IMR-90 (cell line): ENCODE results near the gene LMNTD2. TPM values are rescaled to one million over a fixed set of nuclear protein-coding genes. Genes with fewer than 3 reads are reported as not detected.

Source experiments
- ATAC-seq: fragments of 200-7000 bp; cut with Tn5 transposase; 2 replicates; pipeline ENCODE4 v1.9.1; 2020; ENCODE audit warnings: low read depth, mild to moderate bottlenecking, moderate library complexity
- BruUV-seq: library from RNA; stranded (reverse); fragments of 400-500 nt; replicated peaks from 2 replicates; lab custom pipeline; 2021; lab: Mats Ljungman, UMichigan
- CTCF ChIA-PET: fragments of 300-600 bp; formaldehyde crosslinking; extraction: SDS; loops from one replicate; lab custom pipeline; 2021; ENCODE audit warnings: antibody characterized with exemption; lab: Yijun Ruan, JAX
- POLR2A ChIA-PET: fragments of 300-600 bp; sonication (Branson Sonifier 250); formaldehyde crosslinking; loops from one replicate; lab custom pipeline; 2022; ENCODE audit warnings: antibody characterized with exemption; ENCODE audit not compliant: unreplicated experiment; lab: Charles Lee
- DNase-seq: peaks from one replicate; pipeline ENCODE4 v3.0.0; 2013
- H2AFZ ChIP-seq: replicated peaks from 2 replicates; pipeline ENCODE3; 2013; ENCODE audit warnings: low read length, mild to moderate bottlenecking; ENCODE audit not compliant: poor library complexity
- H2AK5ac ChIP-seq: 2 replicates; pipeline ENCODE4 v1.6.1; 2013; ENCODE audit warnings: low read depth, low read length, inconsistent platforms
- H2AK9ac ChIP-seq: replicated peaks from 2 replicates; pipeline ENCODE3; 2013; ENCODE audit warnings: mild to moderate bottlenecking, low read depth, low read length, moderate library complexity; ENCODE audit not compliant: poor library complexity
- H2BK120ac ChIP-seq: 2 replicates; pipeline ENCODE4 v1.6.1; 2013; ENCODE audit warnings: low read depth, low read length, inconsistent platforms
- H2BK15ac ChIP-seq: 3 replicates; pipeline ENCODE4 v1.6.1; 2013; ENCODE audit warnings: low read depth, low read length, inconsistent platforms
- H2BK20ac ChIP-seq: 2 replicates; pipeline ENCODE4 v1.6.1; 2013; ENCODE audit warnings: low read depth, mild to moderate bottlenecking, inconsistent platforms, low read length, moderate library complexity
- H2BK5ac ChIP-seq: 2 replicates; pipeline ENCODE4 v1.6.1; 2013; ENCODE audit warnings: mild to moderate bottlenecking, low read depth, low read length, inconsistent platforms; ENCODE audit not compliant: poor library complexity, severe bottlenecking
- H3K14ac ChIP-seq: replicated peaks from 2 replicates; pipeline ENCODE4 v1.6.1; 2013; ENCODE audit warnings: low read depth, low read length, inconsistent platforms
- H3K18ac ChIP-seq: 2 replicates; pipeline ENCODE4 v1.6.1; 2013; ENCODE audit warnings: low read depth, low read length, control low read depth
- H3K23ac ChIP-seq: 2 replicates; pipeline ENCODE4 v1.6.1; 2013; ENCODE audit warnings: low read depth, low read length, inconsistent platforms
- H3K27ac ChIP-seq: 2 replicates; pipeline ENCODE4 v1.5.1; 2013; ENCODE audit warnings: mild to moderate bottlenecking, control low read depth, low read length; ENCODE audit not compliant: insufficient read depth
- H3K27me3 ChIP-seq: 2 replicates; pipeline ENCODE4 v1.6.1; 2013; ENCODE audit warnings: low read length; ENCODE audit not compliant: control insufficient read depth, insufficient read depth
- H3K36me3 ChIP-seq: 2 replicates; pipeline ENCODE4 v1.6.1; 2013; ENCODE audit warnings: low read length, mixed read lengths; ENCODE audit not compliant: control insufficient read depth, insufficient read depth
- H3K4ac ChIP-seq: 2 replicates; pipeline ENCODE4 v1.6.1; 2013; ENCODE audit warnings: low read depth, low read length, inconsistent platforms
- H3K4me1 ChIP-seq: 2 replicates; pipeline ENCODE4 v1.6.1; 2013; ENCODE audit warnings: low read length, mixed read lengths; ENCODE audit not compliant: control insufficient read depth, insufficient read depth
- H3K4me2 ChIP-seq: 2 replicates; pipeline ENCODE4 v1.6.1; 2013; ENCODE audit warnings: low read depth, mild to moderate bottlenecking, control low read depth, low read length, moderate library complexity
- H3K4me3 ChIP-seq: 2 replicates; pipeline ENCODE4 v1.5.1; 2013; ENCODE audit warnings: low read depth, mild to moderate bottlenecking, control low read depth, low read length, moderate library complexity; ENCODE audit not compliant: insufficient read depth
- H3K56ac ChIP-seq: 2 replicates; pipeline ENCODE4 v1.6.1; 2013; ENCODE audit warnings: low read length, inconsistent platforms; ENCODE audit not compliant: insufficient read depth; ENCODE audit errors: extremely low read depth
- H3K79me1 ChIP-seq, 2 experiments: 2 replicates each; pipeline ENCODE4 v1.6.1; 2013; ENCODE audit warnings: low read length in 2 of 2, inconsistent platforms in 1 of 2, low read depth in 1 of 2
- H3K9ac ChIP-seq: 2 replicates; pipeline ENCODE4 v1.6.1; 2013; ENCODE audit warnings: low read depth, low read length, control low read depth
- H3K9me1 ChIP-seq: 2 replicates; pipeline ENCODE4 v1.6.1; 2013; ENCODE audit warnings: low read length, inconsistent platforms; ENCODE audit not compliant: insufficient read depth
- H3K9me3 ChIP-seq: 2 replicates; pipeline ENCODE4 v1.6.1; 2013; ENCODE audit warnings: low read length; ENCODE audit not compliant: control insufficient read depth, insufficient read depth
- H4K20me1 ChIP-seq: 2 replicates; pipeline ENCODE4 v1.6.1; 2013; ENCODE audit warnings: low read length, inconsistent platforms; ENCODE audit not compliant: insufficient read depth
- H4K5ac ChIP-seq: 2 replicates; pipeline ENCODE4 v1.6.1; 2013; ENCODE audit warnings: mild to moderate bottlenecking, low read depth, low read length, control low read depth
- H4K8ac ChIP-seq, 2 experiments: 2 replicates each; pipeline ENCODE4 v1.6.1; 2013; ENCODE audit warnings: low read depth in 2 of 2, low read length in 2 of 2, control low read depth in 1 of 2, inconsistent platforms in 1 of 2
- H4K91ac ChIP-seq: 2 replicates; pipeline ENCODE4 v1.6.1; 2013; ENCODE audit warnings: low read depth, low read length, inconsistent platforms; ENCODE audit not compliant: insufficient read depth
- BHLHE40 ChIP-seq: fragments of 150-350 bp; IDR thresholded peaks from 2 replicates; pipeline ENCODE4 v1.6.1; 2016; ENCODE audit warnings: mild to moderate bottlenecking, low read depth, low read length
- CEBPB ChIP-seq: IDR thresholded peaks from 2 replicates; pipeline ENCODE4 v1.6.1; 2012; ENCODE audit warnings: low read depth, low read length, improper control_type of control experiment
- CHD1 ChIP-seq: IDR thresholded peaks from 2 replicates; pipeline ENCODE4 v1.6.1; 2012; ENCODE audit warnings: low read depth, low read length, improper control_type of control experiment
- FOS ChIP-seq: fragments of 150-350 bp; IDR thresholded peaks from 2 replicates; pipeline ENCODE4 v1.6.1; 2016; ENCODE audit warnings: low read depth, low read length
- MAFK ChIP-seq: IDR thresholded peaks from 2 replicates; pipeline ENCODE4 v1.6.1; 2012; ENCODE audit warnings: low read depth, low read length, improper control_type of control experiment
- MAZ ChIP-seq: IDR thresholded peaks from 2 replicates; pipeline ENCODE4 v1.6.1; 2012; ENCODE audit warnings: low read depth, mild to moderate bottlenecking, low read length, improper control_type of control experiment, moderate library complexity, borderline replicate concordance
- MXI1 ChIP-seq: IDR thresholded peaks from 2 replicates; pipeline ENCODE4 v1.6.1; 2012; ENCODE audit warnings: low read depth, mild to moderate bottlenecking, low read length, moderate library complexity, borderline replicate concordance
- NFE2L2 ChIP-seq: fragments of 150-350 bp; IDR thresholded peaks from 2 replicates; pipeline ENCODE4 v1.6.1; 2016; ENCODE audit warnings: low read depth, mild to moderate bottlenecking, low read length
- POLR2A ChIP-seq: IDR thresholded peaks from 2 replicates; pipeline ENCODE4 v1.6.1; 2012; ENCODE audit warnings: mild to moderate bottlenecking, low read depth, low read length
- RAD21 ChIP-seq: IDR thresholded peaks from 2 replicates; pipeline ENCODE4 v1.6.1; 2012; ENCODE audit warnings: low read length, improper control_type of control experiment
- RCOR1 ChIP-seq: IDR thresholded peaks from 2 replicates; pipeline ENCODE4 v1.6.1; 2012; ENCODE audit warnings: mild to moderate bottlenecking, low read length, improper control_type of control experiment; ENCODE audit not compliant: insufficient replicate concordance
- RFX5 ChIP-seq: IDR thresholded peaks from 2 replicates; pipeline ENCODE4 v1.8.0; 2012; ENCODE audit warnings: low read depth, mild to moderate bottlenecking, low read length, moderate library complexity
- SMC3 ChIP-seq: fragments of 150-350 bp; IDR thresholded peaks from 2 replicates; pipeline ENCODE4 v1.6.1; 2016; ENCODE audit warnings: low read depth, mild to moderate bottlenecking, antibody characterized with exemption, low read length, moderate library complexity
- WGBS, 2 experiments: methylation state at CpG; one replicate each; pipeline versions ENCODE4 v1.1.5 to v1.1.7; 2013; ENCODE audit warnings: missing lambda C conversion rate in 2 of 2; ENCODE audit not compliant: insufficient read length in 1 of 2; ENCODE audit errors: extremely low coverage in 2 of 2; 5-methylcytosine and 5-hydroxymethylcytosine counted together
- dilution Hi-C: fragments of 300-500 bp; cut with HindIII; formaldehyde crosslinking; loops from one replicate; pipeline ENCODE4 v1.14.3; 2018; ENCODE audit warnings: low sequenced_read_pairs; ENCODE audit not compliant: unreplicated experiment
- in situ Hi-C: fragments of 300-500 bp; cut with MboI; formaldehyde crosslinking; loops from 3 replicates; pipeline ENCODE4 v1.14.3; 2019; ENCODE audit warnings: low sequenced_read_pairs, inconsistent platforms, mixed read lengths
- intact Hi-C: fragments of 100-400 bp; cut with micrococcal nuclease; formaldehyde crosslinking; loops from 2 replicates; pipeline ENCODE4 v1.10.0; 2022
- polyA plus RNA-seq, 3 experiments: library from polyadenylated mRNA; depleted of rRNA; stranded (reverse); fragments of >200 nt; gene quantifications; 2 replicates each; pipeline ENCODE4 v1.2.3, GENCODE V29; 2012; ENCODE audit warnings: low replicate concordance in 1 of 3
- total RNA-seq: library from RNA; depleted of rRNA; stranded (reverse); fragments of >200 nt; gene quantifications from 2 replicates; pipeline ENCODE4 v1.2.3, GENCODE V29; 2012
- TF ChIP-seq, protein P1 (sequence below): fragments of 150-350 bp; IDR thresholded peaks from 2 replicates; pipeline ENCODE4 v1.6.1; 2017; ENCODE audit warnings: mild to moderate bottlenecking, antibody characterized with exemption, low read length, low read depth
- TF ChIP-seq, protein P2 (sequence below): conservative IDR thresholded peaks from 2 replicates; pipeline ENCODE4 v1.5.1; 2012; ENCODE audit warnings: mild to moderate bottlenecking, low read depth, low read length, improper control_type of control experiment
- TF ChIP-seq, protein P3 (sequence below): fragments of 150-350 bp; IDR thresholded peaks from 2 replicates; pipeline ENCODE4 v1.6.1; 2016; ENCODE audit warnings: low read depth, mild to moderate bottlenecking, low read length, moderate library complexity, borderline replicate concordance

The LMNTD2 gene
- total and polyA plus RNA-seq, 2 of the 4 experiments (the other 2 are of a cell fraction): 0.18 to 1.3 TPM

DNA sequence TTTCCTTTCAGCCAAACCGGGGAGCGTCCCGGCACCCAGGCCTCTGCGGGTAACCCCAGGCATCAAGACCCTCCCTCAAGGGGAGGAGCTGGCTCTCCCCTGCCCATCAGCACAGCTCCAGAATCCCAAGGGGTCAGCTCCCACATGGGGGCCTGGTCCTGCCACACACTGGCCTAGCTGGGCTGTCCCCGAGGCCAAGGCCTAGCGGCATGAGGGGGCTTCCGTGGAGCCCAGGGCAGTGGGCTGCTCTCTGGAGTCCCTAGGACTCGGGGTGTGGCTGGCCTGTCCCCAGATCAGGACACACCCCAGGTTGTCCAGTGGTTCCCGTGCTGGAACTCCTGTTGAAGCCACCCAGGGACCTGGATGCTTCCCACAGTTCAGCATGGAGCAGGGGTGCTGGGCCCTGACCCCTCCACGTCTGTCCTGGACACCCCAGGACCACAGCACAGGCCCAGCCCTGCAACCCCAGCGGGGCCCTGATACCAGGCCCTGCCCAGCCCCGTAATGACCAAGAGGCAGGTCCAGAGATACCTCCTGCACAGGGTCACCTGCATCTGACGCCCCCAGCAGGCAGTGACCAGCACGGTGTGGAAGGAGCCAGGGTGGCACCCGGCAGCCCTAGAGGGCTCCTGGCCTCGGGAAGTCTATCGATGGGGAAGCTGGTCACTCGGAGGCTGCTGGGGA lies 30.7 kb downstream of the LMNTD2 start:
- no TSS peak for BruUV-seq
- H3K18ac ChIP-seq: no peak overlapping the region
- no peak overlapping the region for H2BK120ac ChIP-seq
- H3K14ac ChIP-seq: no peak overlapping the region
- H3K9me1 ChIP-seq: no peaks in the 10 kb centered on the region
- WGBS, 2 experiments: 88% methylated on average over 7 of the region's 18 CpGs; no CpG with 5 or more reads in 1 of the 2 experiments
- no peak for DNase-seq
- no peak overlapping the region for H3K9ac ChIP-seq
- dilution Hi-C loops (no loop called here), intact Hi-C loops (no loop called here), in situ Hi-C loops (no loop called here)
- H3K23ac ChIP-seq: no peak overlapping the region
- ChIA-PET POLR2A (no interaction called here), CTCF (interaction anchor here (1.0 kb wide), 1 partner anchor 11 kb away, joined by 3 read pairs; no protein-coding TSS in a partner anchor)
- no peaks in the 10 kb centered on the region for H3K9me3 ChIP-seq
- H2AK5ac ChIP-seq: no peak overlapping the region
- no peak overlapping the region for H2BK20ac ChIP-seq
- H3K4me1 ChIP-seq: 0 out of 2 replicates have a peak, but pooled peaks cover 6% of the 10 kb centered on the region
- H2AK9ac ChIP-seq: no peak overlapping the region
- no peak overlapping the region for H3K27ac ChIP-seq
- no peak overlapping the region for H4K8ac ChIP-seq
- H4K91ac ChIP-seq: no peak overlapping the region
- no peak overlapping the region for H2AFZ ChIP-seq
- no peak overlapping the region for H3K4me3 ChIP-seq
- no peak overlapping the region for H4K5ac ChIP-seq
- TF ChIP-seq RCOR1 (no peak), MAZ (no peak), SMC3 (no peak), POLR2A (no peak), RFX5 (no peak), MAFK (no peak), NFE2L2 (no peak), MXI1 (no peak), CEBPB (no peak), BHLHE40 (no peak), CHD1 (no peak), RAD21 (no peak), FOS (no peak)
- TF ChIP-seq, protein P1, sequence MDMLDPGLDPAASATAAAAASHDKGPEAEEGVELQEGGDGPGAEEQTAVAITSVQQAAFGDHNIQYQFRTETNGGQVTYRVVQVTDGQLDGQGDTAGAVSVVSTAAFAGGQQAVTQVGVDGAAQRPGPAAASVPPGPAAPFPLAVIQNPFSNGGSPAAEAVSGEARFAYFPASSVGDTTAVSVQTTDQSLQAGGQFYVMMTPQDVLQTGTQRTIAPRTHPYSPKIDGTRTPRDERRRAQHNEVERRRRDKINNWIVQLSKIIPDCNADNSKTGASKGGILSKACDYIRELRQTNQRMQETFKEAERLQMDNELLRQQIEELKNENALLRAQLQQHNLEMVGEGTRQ: no peak
- TF ChIP-seq, protein P2, sequence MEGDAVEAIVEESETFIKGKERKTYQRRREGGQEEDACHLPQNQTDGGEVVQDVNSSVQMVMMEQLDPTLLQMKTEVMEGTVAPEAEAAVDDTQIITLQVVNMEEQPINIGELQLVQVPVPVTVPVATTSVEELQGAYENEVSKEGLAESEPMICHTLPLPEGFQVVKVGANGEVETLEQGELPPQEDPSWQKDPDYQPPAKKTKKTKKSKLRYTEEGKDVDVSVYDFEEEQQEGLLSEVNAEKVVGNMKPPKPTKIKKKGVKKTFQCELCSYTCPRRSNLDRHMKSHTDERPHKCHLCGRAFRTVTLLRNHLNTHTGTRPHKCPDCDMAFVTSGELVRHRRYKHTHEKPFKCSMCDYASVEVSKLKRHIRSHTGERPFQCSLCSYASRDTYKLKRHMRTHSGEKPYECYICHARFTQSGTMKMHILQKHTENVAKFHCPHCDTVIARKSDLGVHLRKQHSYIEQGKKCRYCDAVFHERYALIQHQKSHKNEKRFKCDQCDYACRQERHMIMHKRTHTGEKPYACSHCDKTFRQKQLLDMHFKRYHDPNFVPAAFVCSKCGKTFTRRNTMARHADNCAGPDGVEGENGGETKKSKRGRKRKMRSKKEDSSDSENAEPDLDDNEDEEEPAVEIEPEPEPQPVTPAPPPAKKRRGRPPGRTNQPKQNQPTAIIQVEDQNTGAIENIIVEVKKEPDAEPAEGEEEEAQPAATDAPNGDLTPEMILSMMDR: no peak
- TF ChIP-seq, protein P3, sequence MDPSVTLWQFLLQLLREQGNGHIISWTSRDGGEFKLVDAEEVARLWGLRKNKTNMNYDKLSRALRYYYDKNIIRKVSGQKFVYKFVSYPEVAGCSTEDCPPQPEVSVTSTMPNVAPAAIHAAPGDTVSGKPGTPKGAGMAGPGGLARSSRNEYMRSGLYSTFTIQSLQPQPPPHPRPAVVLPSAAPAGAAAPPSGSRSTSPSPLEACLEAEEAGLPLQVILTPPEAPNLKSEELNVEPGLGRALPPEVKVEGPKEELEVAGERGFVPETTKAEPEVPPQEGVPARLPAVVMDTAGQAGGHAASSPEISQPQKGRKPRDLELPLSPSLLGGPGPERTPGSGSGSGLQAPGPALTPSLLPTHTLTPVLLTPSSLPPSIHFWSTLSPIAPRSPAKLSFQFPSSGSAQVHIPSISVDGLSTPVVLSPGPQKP: no peak
- peaks cover 24% of the 10 kb centered on the region for H4K20me1 ChIP-seq
- H3K36me3 ChIP-seq: peaks cover 24% of the 10 kb centered on the region; the same call in 1 of the 2 replicates
- no peak overlapping the region for H2BK15ac ChIP-seq
- no peak overlapping the region for H2BK5ac ChIP-seq
- no peaks in the 10 kb centered on the region for H3K27me3 ChIP-seq
- no peak overlapping the region for H3K4ac ChIP-seq
- H3K56ac ChIP-seq: no peak overlapping the region
- H3K79me1 ChIP-seq: peaks cover 3 to 23% of the 10 kb centered on the region in 2 experiments; a peak in 3 of 4 replicates
- no peak overlapping the region for H3K4me2 ChIP-seq
- no peak for ATAC-seq
